Nephron (organoid): ENCODE data around the gene ZNF823.

Experiments
- H3K27ac Mint-ChIP-seq, 3 experiments: 2 replicates each; pipeline ENCODE4 v1.8.0; 2020; ENCODE audit warnings: mixed read lengths in 3 of 3, mild to moderate bottlenecking in 2 of 3, moderate library complexity in 1 of 3
- H3K27me3 Mint-ChIP-seq: 2 replicates; pipeline ENCODE4 v1.8.0; 2021; ENCODE audit warnings: low read depth, mild to moderate bottlenecking, moderate library complexity, mixed read lengths
- H3K36me3 Mint-ChIP-seq: 2 replicates; pipeline ENCODE4 v1.8.0; 2020; ENCODE audit warnings: low read depth, mixed read lengths
- H3K4me1 Mint-ChIP-seq: 2 replicates; pipeline ENCODE4 v1.8.0; 2020; ENCODE audit warnings: mixed read lengths
- H3K4me3 Mint-ChIP-seq, 3 experiments: 2 replicates each; pipeline ENCODE4 v1.8.0; 2020; ENCODE audit warnings: mild to moderate bottlenecking in 3 of 3, mixed read lengths in 3 of 3, moderate library complexity in 2 of 3
- H3K9me3 Mint-ChIP-seq: 2 replicates; pipeline ENCODE4 v1.8.0; 2020; ENCODE audit warnings: mixed read lengths
- CTCF ChIP-seq, 3 experiments: fragments of 200-600 bp; sonication (generic); IDR thresholded peaks; one replicate each; pipeline ENCODE4 v1.5.0; 2021; ENCODE audit warnings: antibody characterized with exemption in 3 of 3; ENCODE audit not compliant: unreplicated experiment in 3 of 3

The ZNF823 gene

GRCh38 chr19:11763611-11764010 lies 24.9 kb upstream of the ZNF823 start:
- peaks cover 7% of the 10 kb centered on the region for H3K36me3 Mint-ChIP-seq
- H3K27ac Mint-ChIP-seq, result no peak overlapping the region
- peaks cover 7% of the 10 kb centered on the region for H3K4me1 Mint-ChIP-seq
- H3K9me3 Mint-ChIP-seq, result peaks cover 21% of the 10 kb centered on the region
- H3K4me3 Mint-ChIP-seq, result no peak overlapping the region
- H3K27me3 Mint-ChIP-seq, result peaks cover 3% of the 10 kb centered on the region
- no peak for TF ChIP-seq CTCF (IDR thresholded peaks at IDR 0.05; ENCODE audit: unreplicated experiment in 3 of 3)

- Mint-ChIP-seq H3K27ac (no peak overlapping the region), H3K9me3 (peaks cover 21% of the 10 kb centered on the region), H3K27me3 (peaks cover 3% of the 10 kb centered on the region), H3K4me3 (no peak overlapping the region), H3K36me3 (peaks cover 2% of the 10 kb centered on the region), H3K4me1 (peaks cover 7% of the 10 kb centered on the region)
- no peak for TF ChIP-seq CTCF (IDR thresholded peaks at IDR 0.05; ENCODE audit: unreplicated experiment in 3 of 3)
Observed at GRCh38 chr19:11763117-11763516, 24.4 kb upstream of the ZNF823 start.

GRCh38 chr19:11759805-11760204 lies 21.1 kb upstream of the ZNF823 start:
- no peaks in the 10 kb centered on the region for H3K27me3 Mint-ChIP-seq

GRCh38 chr19:11756965-11757364 lies 18.2 kb upstream of the ZNF823 start:
- no peak overlapping the region for H3K27ac Mint-ChIP-seq
- no peaks in the 10 kb centered on the region for H3K36me3 Mint-ChIP-seq
- H3K4me1 Mint-ChIP-seq, result no peaks in the 10 kb centered on the region
- H3K27me3 Mint-ChIP-seq, result no peaks in the 10 kb centered on the region
- no peak overlapping the region for H3K4me3 Mint-ChIP-seq
- peaks cover 42% of the 10 kb centered on the region for H3K9me3 Mint-ChIP-seq
- no peak for TF ChIP-seq CTCF (IDR thresholded peaks at IDR 0.05; ENCODE audit: unreplicated experiment in 3 of 3)

More at GRCh38 chr19:11759805-11760204, 21.1 kb upstream of the ZNF823 start:
- H3K9me3 Mint-ChIP-seq, result peaks cover 35% of the 10 kb centered on the region
- no peak for TF ChIP-seq CTCF (IDR thresholded peaks at IDR 0.05; ENCODE audit: unreplicated experiment in 3 of 3)
- H3K4me1 Mint-ChIP-seq, result no peaks in the 10 kb centered on the region
- no peak overlapping the region for H3K4me3 Mint-ChIP-seq
- H3K27ac Mint-ChIP-seq, result no peak overlapping the region
- H3K36me3 Mint-ChIP-seq, result no peaks in the 10 kb centered on the region

- TF ChIP-seq CTCF (IDR thresholded peaks at IDR 0.05; ENCODE audit: unreplicated experiment in 3 of 3), result no peak
- no peaks in the 10 kb centered on the region for H3K4me1 Mint-ChIP-seq
- H3K4me3 Mint-ChIP-seq, result no peak overlapping the region
- peaks cover 51% of the 10 kb centered on the region for H3K9me3 Mint-ChIP-seq
- no peak overlapping the region for H3K27ac Mint-ChIP-seq
- H3K36me3 Mint-ChIP-seq, result no peaks in the 10 kb centered on the region
- no peaks in the 10 kb centered on the region for H3K27me3 Mint-ChIP-seq
Observed at GRCh38 chr19:11754663-11755062, 15.9 kb upstream of the ZNF823 start.

- H3K4me1 Mint-ChIP-seq, result no peaks in the 10 kb centered on the region
- no peak overlapping the region for H3K4me3 Mint-ChIP-seq
- peaks cover 2% of the 10 kb centered on the region for H3K36me3 Mint-ChIP-seq
- peaks cover 63% of the 10 kb centered on the region for H3K9me3 Mint-ChIP-seq
- no peak for TF ChIP-seq CTCF (IDR thresholded peaks at IDR 0.05; ENCODE audit: unreplicated experiment in 3 of 3)
- H3K27me3 Mint-ChIP-seq, result no peaks in the 10 kb centered on the region
- no peak overlapping the region for H3K27ac Mint-ChIP-seq
Observed at GRCh38 chr19:11752244-11752736, 13.5 kb upstream of the ZNF823 start.
